Gastrocnemius medialis (tissue), 4 donors: ENCODE results near the gene ADRA2C.

ENCODE experiments used
- POLR2A ChIP-seq, 2 donors: fragments of 450-650 bp; IDR thresholded peaks; one replicate each; pipeline ENCODE4 v1.6.1; 2017; ENCODE audit warnings: antibody characterized with exemption in 2 of 2, mild to moderate bottlenecking in 2 of 2, moderate library complexity in 2 of 2
- TF ChIP-seq, protein P1 (sequence below), 5 experiments: fragments of 450-650 bp in 3 of 5; fragments of 200-600 bp in 2 of 5; sonication (generic) in 2 of 5; IDR thresholded peaks in 4 of 5; conservative IDR thresholded peaks in 1 of 5; 1 replicate in 4 of 5; 2 replicates in 1 of 5; pipeline ENCODE4 v1.5.1; 2016 to 2019; ENCODE audit warnings: antibody characterized with exemption in 5 of 5, mild to moderate bottlenecking in 3 of 5, moderate library complexity in 3 of 5

DNA sequence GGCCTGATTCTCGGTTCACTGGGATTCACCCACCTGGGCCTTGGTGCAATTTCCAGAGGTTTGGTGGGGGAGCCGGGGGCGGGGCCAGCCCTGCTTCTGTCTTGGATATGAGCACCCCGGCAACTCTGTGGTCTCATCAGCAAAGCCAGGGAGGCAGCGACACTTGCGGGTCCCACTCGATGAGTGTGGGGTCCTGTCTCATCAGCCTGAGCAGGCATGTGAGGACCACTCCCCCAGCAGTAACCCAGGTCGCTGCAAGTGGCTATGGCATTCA is 19.0 kb downstream of the ADRA2C start:
- TF ChIP-seq, protein P1, sequence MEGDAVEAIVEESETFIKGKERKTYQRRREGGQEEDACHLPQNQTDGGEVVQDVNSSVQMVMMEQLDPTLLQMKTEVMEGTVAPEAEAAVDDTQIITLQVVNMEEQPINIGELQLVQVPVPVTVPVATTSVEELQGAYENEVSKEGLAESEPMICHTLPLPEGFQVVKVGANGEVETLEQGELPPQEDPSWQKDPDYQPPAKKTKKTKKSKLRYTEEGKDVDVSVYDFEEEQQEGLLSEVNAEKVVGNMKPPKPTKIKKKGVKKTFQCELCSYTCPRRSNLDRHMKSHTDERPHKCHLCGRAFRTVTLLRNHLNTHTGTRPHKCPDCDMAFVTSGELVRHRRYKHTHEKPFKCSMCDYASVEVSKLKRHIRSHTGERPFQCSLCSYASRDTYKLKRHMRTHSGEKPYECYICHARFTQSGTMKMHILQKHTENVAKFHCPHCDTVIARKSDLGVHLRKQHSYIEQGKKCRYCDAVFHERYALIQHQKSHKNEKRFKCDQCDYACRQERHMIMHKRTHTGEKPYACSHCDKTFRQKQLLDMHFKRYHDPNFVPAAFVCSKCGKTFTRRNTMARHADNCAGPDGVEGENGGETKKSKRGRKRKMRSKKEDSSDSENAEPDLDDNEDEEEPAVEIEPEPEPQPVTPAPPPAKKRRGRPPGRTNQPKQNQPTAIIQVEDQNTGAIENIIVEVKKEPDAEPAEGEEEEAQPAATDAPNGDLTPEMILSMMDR (IDR thresholded peaks at IDR 0.05 in 4 of 5, conservative IDR thresholded peaks at IDR 0.05 in 1 of 5), result no peak
- TF ChIP-seq POLR2A (IDR thresholded peaks at IDR 0.05), result no peak
